HG03175 (cell line): ENCODE measurements around the gene CCDC63.

Source experiments
- ATAC-seq: cut with Tn5 transposase; IDR thresholded peaks from one replicate; pipeline ENCODE4 v1.9.1; 2021; ENCODE audit warnings: mild to moderate bottlenecking, moderate library complexity; ENCODE audit not compliant: unreplicated experiment

Gene CCDC63

GRCh38 chr12:110880651-110881050, 33.9 kb downstream of the CCDC63 start:
- no peak for ATAC-seq

GRCh38 chr12:110883251-110883650, 36.5 kb downstream of the CCDC63 start:
- no peak for ATAC-seq

- ATAC-seq: no peak
Observed at GRCh38 chr12:110885152-110885840, 38.5 kb downstream of the CCDC63 start.

GRCh38 chr12:110888256-110888991, 41.6 kb downstream of the CCDC63 start:
- peak; percentile 5 for ATAC-seq

GRCh38 chr12:110889361-110889760, 42.6 kb downstream of the CCDC63 start:
- no peak for ATAC-seq

GRCh38 chr12:110893956-110894355, 47.2 kb downstream of the CCDC63 start:
- no peak for ATAC-seq

- no peak for ATAC-seq
Observed at GRCh38 chr12:110896559-110896958, 49.8 kb downstream of the CCDC63 start.

- no peak for ATAC-seq
Observed at GRCh38 chr12:110901401-110901800, 54.6 kb downstream of the CCDC63 start.

- no peak for ATAC-seq
Observed at GRCh38 chr12:110903511-110903910, 56.7 kb downstream of the CCDC63 start.

- ATAC-seq: no peak
Observed at GRCh38 chr12:110906083-110906482, 59.3 kb downstream of the CCDC63 start.

GRCh38 chr12:110906516-110906915, 59.7 kb downstream of the CCDC63 start:
- no peak for ATAC-seq

GRCh38 chr12:110906985-110907384, 60.2 kb downstream of the CCDC63 start:
- ATAC-seq: no peak

- ATAC-seq: no peak
Observed at GRCh38 chr12:110907583-110907982, 60.8 kb downstream of the CCDC63 start.

GRCh38 chr12:110908377-110909152, 61.8 kb downstream of the CCDC63 start:
- no peak for ATAC-seq

GRCh38 chr12:110912263-110912662, 65.5 kb downstream of the CCDC63 start:
- no peak for ATAC-seq

GRCh38 chr12:110913119-110914056, 66.6 kb downstream of the CCDC63 start:
- peak; percentile 98 for ATAC-seq

- no peak for ATAC-seq
Observed at GRCh38 chr12:110916295-110916875, 69.6 kb downstream of the CCDC63 start.

- no peak for ATAC-seq
Observed at GRCh38 chr12:110917467-110917866, 70.7 kb downstream of the CCDC63 start.

- no peak for ATAC-seq
Observed at GRCh38 chr12:110917961-110918360, 71.2 kb downstream of the CCDC63 start.

GRCh38 chr12:110919720-110920119, 72.9 kb downstream of the CCDC63 start:
- no peak for ATAC-seq
